HG03135 (cell line): Measurements from ENCODE around the gene RPL37A.
A peak's percentile ranks its signal among the peaks of the same experiment; 100 is the strongest.

Experiments used
- ATAC-seq: cut with Tn5 transposase; IDR thresholded peaks from one replicate; pipeline ENCODE4 v1.9.1; 2021; ENCODE audit warnings: mild to moderate bottlenecking, moderate library complexity; ENCODE audit not compliant: unreplicated experiment

The RPL37A gene

GRCh38 chr2:216498379-216499352 lies at the start of gene RPL37A:
TSS of gene RPL37A (plus strand) at chr2:216498844. CDS start at chr2:216498875, 31 bp downstream.
- peak; percentile 87 for ATAC-seq

GRCh38 chr2:216450346-216450745 lies 48.3 kb upstream of the RPL37A start:
- no peak for ATAC-seq

- ATAC-seq = no peak
Measured at GRCh38 chr2:216450784-216451183, 47.9 kb upstream of the RPL37A start.

GRCh38 chr2:216453955-216454614 lies 44.6 kb upstream of the RPL37A start:
- ATAC-seq = no peak

- no peak for ATAC-seq
Measured at GRCh38 chr2:216463148-216463547, 35.5 kb upstream of the RPL37A start.

- no peak for ATAC-seq
Measured at GRCh38 chr2:216464104-216464720, 34.4 kb upstream of the RPL37A start.

- ATAC-seq = no peak
Measured at GRCh38 chr2:216465579-216466195, 33.0 kb upstream of the RPL37A start.

- no peak for ATAC-seq
Measured at GRCh38 chr2:216467845-216468244, 30.8 kb upstream of the RPL37A start.

GRCh38 chr2:216469661-216470060 lies 29.0 kb upstream of the RPL37A start:
- ATAC-seq = no peak

- no peak for ATAC-seq
Measured at GRCh38 chr2:216473187-216473586, 25.5 kb upstream of the RPL37A start.

- peak; percentile 61 for ATAC-seq
Measured at GRCh38 chr2:216474925-216475670, 23.5 kb upstream of the RPL37A start.

GRCh38 chr2:216475767-216476166 lies 22.9 kb upstream of the RPL37A start:
- ATAC-seq = no peak

GRCh38 chr2:216477283-216478035 lies 21.2 kb upstream of the RPL37A start:
- no peak for ATAC-seq

GRCh38 chr2:216478151-216478550 lies 20.5 kb upstream of the RPL37A start:
- no peak for ATAC-seq

- no peak for ATAC-seq
Measured at GRCh38 chr2:216478791-216479190, 19.9 kb upstream of the RPL37A start.

GRCh38 chr2:216480221-216480620 lies 18.4 kb upstream of the RPL37A start:
- ATAC-seq = no peak

- ATAC-seq = no peak
Measured at GRCh38 chr2:216482640-216483039, 16.0 kb upstream of the RPL37A start.

GRCh38 chr2:216485237-216485636 lies 13.4 kb upstream of the RPL37A start:
- no peak for ATAC-seq

- no peak for ATAC-seq
Measured at GRCh38 chr2:216485745-216486144, 12.9 kb upstream of the RPL37A start.

- no peak for ATAC-seq
Measured at GRCh38 chr2:216486271-216486670, 12.4 kb upstream of the RPL37A start.
